ENCODE data around the gene MAPT. TPM values are rescaled to one million over a fixed set of nuclear protein-coding genes. Genes with fewer than 3 reads are reported as not detected.

Gene MAPT
- total and polyA plus RNA-seq, 2 of the 13 experiments (the other 11 are each of a cell fraction or from before 2014, with no cell fraction given): 2.1 to 2.8 TPM

DNA sequence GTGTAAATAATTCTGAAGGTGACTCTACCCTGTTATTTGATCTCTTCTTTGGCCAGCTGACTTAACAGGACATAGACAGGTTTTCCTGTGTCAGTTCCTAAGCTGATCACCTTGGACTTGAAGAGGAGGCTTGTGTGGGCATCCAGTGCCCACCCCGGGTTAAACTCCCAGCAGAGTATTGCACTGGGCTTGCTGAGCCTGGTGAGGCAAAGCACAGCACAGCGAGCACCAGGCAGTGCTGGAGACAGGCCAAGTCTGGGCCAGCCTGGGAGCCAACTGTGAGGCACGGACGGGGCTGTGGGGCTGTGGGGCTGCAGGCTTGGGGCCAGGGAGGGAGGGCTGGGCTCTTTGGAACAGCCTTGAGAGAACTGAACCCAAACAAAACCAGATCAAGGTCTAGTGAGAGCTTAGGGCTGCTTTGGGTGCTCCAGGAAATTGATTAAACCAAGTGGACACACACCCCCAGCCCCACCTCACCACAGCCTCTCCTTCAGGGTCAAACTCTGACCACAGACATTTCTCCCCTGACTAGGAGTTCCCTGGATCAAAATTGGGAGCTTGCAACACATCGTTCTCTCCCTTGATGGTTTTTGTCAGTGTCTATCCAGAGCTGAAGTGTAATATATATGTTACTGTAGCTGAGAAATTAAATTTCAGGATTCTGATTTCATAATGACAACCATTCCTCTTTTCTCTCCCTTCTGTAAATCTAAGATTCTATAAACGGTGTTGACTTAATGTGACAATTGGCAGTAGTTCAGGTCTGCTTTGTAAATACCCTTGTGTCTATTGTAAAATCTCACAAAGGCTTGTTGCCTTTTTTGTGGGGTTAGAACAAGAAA lies 109.8 kb downstream of the MAPT start (continued):
- TF ChIP-seq ZKSCAN8 (CRISPR knock-in tag; IDR thresholded peaks at IDR 0.05; ENCODE audit: borderline replicate concordance) (0 out of 2 replicates have a peak, but pooled peaks have one; percentile 32), HOXA5 (CRISPR knock-in tag; IDR thresholded peaks at IDR 0.05) (0 out of 2 replicates have a peak, but pooled peaks have one; percentile 37), REPIN1 (CRISPR knock-in tag; IDR thresholded peaks at IDR 0.05; ENCODE audit: borderline replicate concordance, low read depth) (peak; percentile 72), FUBP1 (CRISPR knock-in tag; IDR thresholded peaks at IDR 0.05; ENCODE audit: borderline replicate concordance) (no peak), SOX5 (CRISPR knock-in tag; IDR thresholded peaks at IDR 0.05; ENCODE audit: borderline replicate concordance) (peak; percentile 46; the same call in 1 of the 2 replicates), ZNF670 (CRISPR knock-in tag; IDR thresholded peaks at IDR 0.05; ENCODE audit: borderline replicate concordance) (peak; percentile 72; the same call in 1 of the 2 replicates), ZNF644 (CRISPR knock-in tag; IDR thresholded peaks at IDR 0.05; ENCODE audit: low read depth) (0 out of 2 replicates have a peak, but pooled peaks have one; percentile 49), CCAR2 (optimal IDR thresholded peaks at IDR 0.05; ENCODE audit: low read depth, low read length) (no peak), MLLT10 (CRISPR knock-in tag; IDR thresholded peaks at IDR 0.05) (no peak), TEAD3 (CRISPR knock-in tag; optimal IDR thresholded peaks at IDR 0.05; ENCODE audit: borderline replicate concordance) (peak; percentile 85), ARNT2 (CRISPR knock-in tag; IDR thresholded peaks at IDR 0.05; ENCODE audit: low read depth) (peak; percentile 45; the same call in 1 of the 2 replicates), ARID2 (CRISPR knock-in tag; IDR thresholded peaks at IDR 0.05; ENCODE audit: borderline replicate concordance) (0 out of 2 replicates have a peak, but pooled peaks have one; percentile 65), ZNF629 (CRISPR knock-in tag; conservative IDR thresholded peaks at IDR 0.05) (0 out of 2 replicates have a peak, but pooled peaks have one; percentile 27), ADNP (CRISPR knock-in tag; IDR thresholded peaks at IDR 0.05) (peak; percentile 14; the same call in 1 of the 2 replicates), MTA1 (CRISPR knock-in tag; IDR thresholded peaks at IDR 0.05; ENCODE audit: borderline replicate concordance) (peak; percentile 100), TBX2 (CRISPR knock-in tag; IDR thresholded peaks at IDR 0.05; ENCODE audit: borderline replicate concordance) (peak; percentile 89), KLF12 (CRISPR knock-in tag; IDR thresholded peaks at IDR 0.05; ENCODE audit: borderline replicate concordance) (peak; percentile 72; the same call in 1 of the 2 replicates), ZMYM2 (CRISPR knock-in tag; IDR thresholded peaks at IDR 0.05) (peak; percentile 41; the same call in 1 of the 2 replicates), SRY (CRISPR knock-in tag; IDR thresholded peaks at IDR 0.05) (0 out of 2 replicates have a peak, but pooled peaks have one; percentile 47), YY1 (IDR thresholded peaks at IDR 0.05; ENCODE audit: insufficient read depth, insufficient replicate concordance, low read depth, low read length) (peak; percentile 42), ZNF761 (CRISPR knock-in tag; conservative IDR thresholded peaks at IDR 0.05) (no peak; the same call in 1 of the 2 replicates), ZNF354B (CRISPR knock-in tag; IDR thresholded peaks at IDR 0.05) (peak; percentile 56; the same call in 1 of the 2 replicates), ZNF816 (CRISPR knock-in tag; IDR thresholded peaks at IDR 0.05; ENCODE audit: borderline replicate concordance) (peak; percentile 63; the same call in 1 of the 2 replicates), ETV6 (CRISPR knock-in tag; conservative IDR thresholded peaks at IDR 0.05) (no peak), MXD4 (CRISPR knock-in tag; IDR thresholded peaks at IDR 0.05) (0 out of 2 replicates have a peak, but pooled peaks have one; percentile 40), ZNF891 (CRISPR knock-in tag; IDR thresholded peaks at IDR 0.05) (peak; percentile 72; the same call in 1 of the 2 replicates)
- TF ChIP-seq, protein P1, sequence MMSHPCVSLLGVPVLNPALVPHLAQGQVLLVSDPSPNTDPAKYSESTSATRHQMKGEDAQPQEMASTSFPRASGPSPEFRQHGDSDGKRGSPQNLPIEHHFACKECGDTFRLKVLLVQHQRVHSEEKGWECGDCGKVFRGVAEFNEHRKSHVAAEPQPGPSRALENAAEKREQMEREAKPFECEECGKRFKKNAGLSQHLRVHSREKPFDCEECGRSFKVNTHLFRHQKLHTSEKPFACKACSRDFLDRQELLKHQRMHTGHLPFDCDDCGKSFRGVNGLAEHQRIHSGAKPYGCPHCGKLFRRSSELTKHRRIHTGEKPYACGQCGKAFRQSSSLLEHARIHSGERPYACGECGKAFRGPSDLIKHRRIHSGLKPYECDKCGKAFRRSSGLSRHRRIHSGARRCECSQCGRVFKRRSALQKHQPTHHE (CRISPR knock-in tag; IDR thresholded peaks at IDR 0.05; ENCODE audit: borderline replicate concordance): 0 out of 2 replicates have a peak, but pooled peaks have one; percentile 71

All from HepG2 (cell line).